ENCODE results near the gene PDE7B.

Gene PDE7B

GRCh38 chr6:135851442-135852271, at the start of gene PDE7B:
Gene PDE7B, plus strand, starts transcription at chr6:135851701.
- peak in 1 of 3 experiments; percentile 4 for DNase-seq (ENCODE audit: low read depth in 2 of 3, low spot score in 2 of 3)

DNA sequence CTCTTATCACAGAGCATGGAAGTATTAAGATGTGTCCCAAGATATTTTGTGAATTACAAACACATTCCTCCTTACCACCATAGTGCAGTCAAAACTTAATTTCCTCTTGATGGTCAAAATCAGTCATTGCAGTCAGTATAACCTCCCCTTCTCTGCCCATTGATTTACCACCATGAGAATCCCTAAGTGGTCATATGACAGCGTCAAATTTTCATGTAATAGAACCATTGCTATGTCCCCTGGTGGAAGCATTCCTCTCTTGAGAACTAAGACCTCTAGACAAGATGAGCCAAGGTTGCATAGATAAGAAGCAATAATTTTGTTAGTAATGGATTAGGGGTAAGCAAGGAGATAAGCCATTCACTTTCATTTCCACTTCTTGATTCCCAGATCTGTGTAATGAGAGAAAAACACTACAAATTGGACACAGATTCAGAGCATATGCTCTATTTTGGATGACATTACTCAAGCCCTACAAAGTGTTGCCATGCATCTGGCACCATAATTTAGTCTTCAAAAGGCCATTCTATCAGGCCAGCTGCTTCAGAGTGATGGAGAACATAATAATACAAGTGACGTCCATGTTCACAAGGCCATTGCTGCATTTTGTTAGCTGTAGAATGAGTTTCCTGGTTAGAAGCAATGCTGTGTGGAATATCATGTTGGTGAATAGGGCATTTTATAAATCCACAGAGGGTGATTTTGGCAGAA, 49.6 kb upstream of the PDE7B start:
- DNase-seq (ENCODE audit: low read depth in 2 of 3, low spot score in 2 of 3) = no peak

GRCh38 chr6:135810486-135810885, 41.0 kb upstream of the PDE7B start:
- DNase-seq (ENCODE audit: low read depth in 2 of 3, low spot score in 2 of 3) = no peak

GRCh38 chr6:135811170-135811569, 40.3 kb upstream of the PDE7B start:
- no peak for DNase-seq (ENCODE audit: low read depth in 2 of 3, low spot score in 2 of 3)

- no peak for DNase-seq (ENCODE audit: low read depth in 2 of 3, low spot score in 2 of 3)
Measured at GRCh38 chr6:135811644-135812526, 39.6 kb upstream of the PDE7B start.

DNA sequence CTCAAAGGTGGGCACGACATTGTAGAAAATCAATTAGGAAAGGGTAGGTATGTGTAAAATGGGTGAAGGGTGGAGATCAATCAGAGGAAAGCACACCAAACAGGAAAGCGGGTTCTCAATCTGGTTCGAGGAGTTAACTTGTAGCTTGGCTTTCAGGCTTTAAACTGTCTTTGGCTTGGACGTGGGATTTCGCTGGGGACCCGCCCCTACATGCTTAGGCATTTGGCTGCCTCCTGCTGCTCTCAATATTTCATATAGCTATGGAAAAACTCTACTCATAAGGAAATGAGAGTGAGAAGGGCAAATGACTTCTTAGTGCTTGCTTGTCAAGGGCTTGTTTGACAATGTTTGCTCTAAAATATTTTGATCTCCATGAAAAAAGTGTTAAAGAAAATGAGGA, 38.1 kb upstream of the PDE7B start:
- DNase-seq (ENCODE audit: low read depth in 2 of 3, low spot score in 2 of 3) = no peak

- no peak for DNase-seq (ENCODE audit: low read depth in 2 of 3, low spot score in 2 of 3)
Measured at GRCh38 chr6:135814043-135814442, 37.5 kb upstream of the PDE7B start.

GRCh38 chr6:135815216-135815615, 36.3 kb upstream of the PDE7B start:
- no peak for DNase-seq (ENCODE audit: low read depth in 2 of 3, low spot score in 2 of 3)

DNA sequence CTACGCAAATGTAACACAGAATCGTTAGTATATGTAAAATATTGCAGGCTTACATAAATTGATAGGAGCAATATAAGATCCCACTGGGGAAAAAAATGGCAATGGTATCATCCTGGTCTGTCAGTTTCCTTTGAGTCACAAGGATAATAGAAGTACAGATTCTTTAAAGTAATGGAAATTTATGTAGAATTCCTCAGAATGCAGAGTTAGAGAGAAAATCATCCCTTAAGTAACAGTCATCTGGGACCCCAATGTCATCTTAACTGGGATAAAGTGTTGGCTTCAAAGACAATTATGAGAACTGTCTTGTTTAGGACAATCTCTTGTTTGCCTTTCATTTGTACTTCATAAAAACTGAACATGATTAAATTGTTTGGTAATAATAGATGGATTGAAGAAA, 34.5 kb upstream of the PDE7B start:
- no peak for DNase-seq (ENCODE audit: low read depth in 2 of 3, low spot score in 2 of 3)

DNA sequence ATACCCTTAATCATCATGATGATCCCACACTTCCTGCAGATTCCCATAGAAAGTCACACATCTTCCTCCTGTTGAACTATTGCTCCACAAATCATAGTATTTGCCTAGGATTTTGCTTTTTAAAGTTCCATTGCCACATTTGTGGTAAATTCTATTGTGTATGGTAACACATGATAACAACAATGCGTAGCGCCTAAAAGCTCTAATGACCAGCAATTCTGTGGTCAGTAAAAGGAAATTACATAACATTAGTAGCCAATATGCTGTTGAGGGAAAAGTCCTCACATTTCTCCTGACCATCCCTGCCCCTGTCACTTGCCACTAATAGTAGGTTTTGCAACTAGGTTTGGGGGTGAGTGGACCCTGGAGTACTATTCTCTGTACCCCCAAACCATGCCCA, 31.8 kb upstream of the PDE7B start:
- DNase-seq (ENCODE audit: low read depth in 2 of 3, low spot score in 2 of 3) = no peak

GRCh38 chr6:135820340-135820739, 31.2 kb upstream of the PDE7B start:
- DNase-seq (ENCODE audit: low read depth in 2 of 3, low spot score in 2 of 3) = no peak

DNA sequence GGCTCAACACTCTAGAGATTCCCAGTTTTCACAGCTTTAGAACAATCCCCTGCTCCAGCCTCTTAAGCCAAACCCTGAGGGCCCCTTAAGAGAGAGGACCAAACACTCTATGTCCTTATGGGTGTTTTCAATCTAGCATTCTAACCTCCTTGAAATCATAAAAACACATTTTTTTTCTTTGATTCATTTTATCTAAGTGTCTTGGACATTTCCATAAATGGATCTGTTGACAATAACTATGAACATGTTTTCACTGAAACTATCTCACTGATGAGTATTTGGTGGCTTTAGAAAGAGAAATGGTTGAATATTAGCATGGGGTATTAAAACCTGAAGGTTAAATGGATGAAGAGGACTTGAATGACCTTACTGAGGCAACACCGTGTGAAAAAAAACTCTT, 27.6 kb upstream of the PDE7B start:
- no peak for DNase-seq (ENCODE audit: low read depth in 2 of 3, low spot score in 2 of 3)

GRCh38 chr6:135826236-135826804, 25.2 kb upstream of the PDE7B start:
- no peak for DNase-seq (ENCODE audit: low read depth in 2 of 3, low spot score in 2 of 3)

GRCh38 chr6:135828021-135828420, 23.5 kb upstream of the PDE7B start:
- no peak for DNase-seq (ENCODE audit: low read depth in 2 of 3, low spot score in 2 of 3)

GRCh38 chr6:135830452-135830881, 21.0 kb upstream of the PDE7B start:
- no peak for DNase-seq (ENCODE audit: low read depth in 2 of 3, low spot score in 2 of 3)

- DNase-seq (ENCODE audit: low read depth in 2 of 3, low spot score in 2 of 3) = no peak
Measured at GRCh38 chr6:135831016-135831415, 20.5 kb upstream of the PDE7B start.

GRCh38 chr6:135832166-135832565, 19.3 kb upstream of the PDE7B start:
- DNase-seq (ENCODE audit: low read depth in 2 of 3, low spot score in 2 of 3) = no peak

GRCh38 chr6:135833771-135834170, 17.7 kb upstream of the PDE7B start:
- DNase-seq (ENCODE audit: low read depth in 2 of 3, low spot score in 2 of 3) = no peak

DNA sequence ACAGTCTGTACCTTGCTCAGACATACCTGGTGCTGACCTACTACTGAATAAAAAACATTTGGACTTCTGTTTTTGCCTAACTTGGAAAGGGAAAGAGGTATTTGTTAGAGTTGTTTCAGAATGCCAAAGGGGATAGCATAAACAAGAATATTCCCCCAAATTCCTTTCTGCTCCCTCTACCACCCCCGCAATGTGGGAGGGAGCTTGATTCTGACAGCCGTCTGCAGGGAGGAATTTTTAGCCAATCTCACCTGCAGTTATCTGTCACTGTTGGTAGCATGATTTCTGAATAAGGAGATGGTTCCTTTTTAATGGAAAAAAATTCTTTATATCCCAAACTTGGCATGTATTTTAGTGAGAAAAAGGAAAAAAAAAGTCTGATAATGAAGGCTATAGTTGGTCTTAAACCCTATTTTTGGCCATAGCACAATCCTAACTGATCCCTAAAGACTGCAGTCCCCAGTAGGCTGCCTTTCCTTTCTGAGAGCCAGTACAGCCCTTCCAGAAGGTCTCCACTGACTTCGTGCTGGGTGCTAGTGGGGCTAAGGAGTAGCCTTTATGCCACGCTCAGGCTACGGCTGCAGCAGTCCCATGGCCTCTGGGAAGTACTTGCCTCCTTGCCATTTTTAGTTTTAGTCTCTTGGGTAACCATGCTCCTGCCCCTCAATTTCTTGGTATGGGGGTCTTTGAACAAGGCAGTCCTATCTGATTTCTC, 13.6 kb upstream of the PDE7B start:
- DNase-seq (ENCODE audit: low read depth in 2 of 3, low spot score in 2 of 3) = no peak

DNA sequence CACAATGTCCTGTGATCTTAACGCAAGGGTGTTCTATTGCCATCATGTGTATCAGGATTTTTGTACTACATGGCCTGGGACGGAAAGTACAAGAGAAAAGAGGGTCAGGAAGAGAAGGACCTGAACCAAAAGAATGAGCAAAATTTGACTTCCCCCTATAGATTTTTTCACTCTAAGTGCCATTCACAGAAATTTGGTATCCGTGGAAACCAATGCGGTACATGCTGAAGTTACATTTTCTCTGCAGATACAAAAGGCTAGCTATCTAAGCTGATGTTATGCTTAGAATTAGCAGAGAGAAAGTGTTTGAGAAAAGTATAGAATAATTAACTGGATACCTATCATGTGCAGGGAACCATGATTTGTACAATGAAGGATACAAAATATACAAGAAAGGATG, 12.4 kb upstream of the PDE7B start:
- no peak for DNase-seq (ENCODE audit: low read depth in 2 of 3, low spot score in 2 of 3)

Data from activated CD8-positive, alpha-beta memory T cell treated with anti-CD3 and anti-CD28 coated beads for 48 hours (primary cell).